Measurements from ENCODE around the gene APOL4.

The APOL4 gene

DNA sequence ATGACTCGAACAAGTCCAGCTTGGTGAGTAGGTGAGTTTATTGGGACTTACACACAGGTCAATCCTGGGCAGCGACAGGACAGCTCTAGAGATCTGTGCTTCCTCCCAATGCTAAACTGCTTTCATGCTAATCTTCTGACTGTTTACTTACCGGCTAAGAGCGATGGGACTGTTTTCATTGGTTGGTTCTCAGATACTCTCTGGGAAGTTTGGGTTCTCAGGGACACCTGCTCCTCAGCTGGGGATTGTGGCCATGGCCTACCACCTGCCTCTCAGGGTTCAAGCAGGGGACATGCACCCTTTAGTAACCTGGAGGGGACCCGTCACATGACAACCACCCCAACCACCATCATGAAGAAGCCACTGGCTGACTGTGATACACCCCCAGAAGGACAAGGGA is 24.6 kb upstream of the APOL4 start:
- no peak overlapping the region for H3K4me3 ChIP-seq
- peaks cover 0 to 2% (median 0%) of the 10 kb centered on the region in 11 experiments; a peak in 1 of 22 replicates for H4K20me1 ChIP-seq
- H3K9ac ChIP-seq: no peak overlapping the region
- no peak for TF ChIP-seq Cebpa-rat (IDR thresholded peaks at IDR 0.05)
- H3K36me3 ChIP-seq: peaks cover 24 to 53% (median 38%) of the 10 kb centered on the region in 11 experiments; a peak in 21 of 22 replicates
- H3K27ac ChIP-seq: no peak overlapping the region
- H3K9me3 ChIP-seq (replicated peaks in 1 of 11): no peaks in the 10 kb centered on the region
- H3K4me1 ChIP-seq: peaks cover 0 to 10% (median 4%) of the 10 kb centered on the region in 10 experiments; a peak in 6 of 20 replicates
- H3K4me2 ChIP-seq: no peak overlapping the region
- H3K27me3 ChIP-seq: no peaks in the 10 kb centered on the region

DNA sequence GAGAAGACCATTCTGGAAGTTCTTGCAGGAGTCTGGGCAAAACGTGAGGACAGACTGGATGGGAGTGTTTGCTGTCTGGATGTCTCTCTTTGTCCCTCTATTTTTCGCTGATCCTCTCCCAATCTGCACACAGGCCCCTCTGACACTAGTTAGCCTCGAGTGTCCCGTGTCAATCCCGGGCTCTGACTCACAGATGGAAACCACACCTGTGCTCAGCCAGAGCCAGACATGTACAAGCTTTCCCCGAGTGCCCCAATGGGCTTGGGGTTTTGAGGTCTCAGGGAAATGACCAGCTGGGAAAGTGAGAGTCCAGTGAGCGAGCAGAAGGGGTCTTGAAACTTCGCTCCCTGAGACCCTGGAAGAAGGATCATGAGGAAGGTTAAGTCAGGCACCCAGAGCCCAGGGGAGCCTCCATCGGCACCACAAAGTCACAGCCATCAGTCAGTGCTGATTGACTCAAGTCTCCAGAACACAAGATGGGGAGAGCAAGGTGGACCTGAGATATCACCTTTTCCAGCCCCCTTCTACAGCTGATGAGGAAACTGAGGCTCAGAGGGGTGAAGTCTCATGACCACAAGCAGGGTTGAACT is 23.8 kb upstream of the APOL4 start:
- H3K4me2 ChIP-seq: no peak overlapping the region
- peaks cover 16 to 45% (median 30%) of the 10 kb centered on the region in 11 experiments; a peak in 21 of 22 replicates for H3K36me3 ChIP-seq
- H3K9ac ChIP-seq: no peak overlapping the region
- TF ChIP-seq Cebpa-rat (IDR thresholded peaks at IDR 0.05): no peak
- H3K4me1 ChIP-seq: peaks cover 0 to 15% (median 6%) of the 10 kb centered on the region in 10 experiments; a peak in 11 of 20 replicates
- H4K20me1 ChIP-seq: no peaks in the 10 kb centered on the region
- no peaks in the 10 kb centered on the region for H3K27me3 ChIP-seq
- no peak overlapping the region for H3K27ac ChIP-seq
- no peak overlapping the region for H3K4me3 ChIP-seq
- H3K9me3 ChIP-seq (replicated peaks in 1 of 11): no peaks in the 10 kb centered on the region

DNA sequence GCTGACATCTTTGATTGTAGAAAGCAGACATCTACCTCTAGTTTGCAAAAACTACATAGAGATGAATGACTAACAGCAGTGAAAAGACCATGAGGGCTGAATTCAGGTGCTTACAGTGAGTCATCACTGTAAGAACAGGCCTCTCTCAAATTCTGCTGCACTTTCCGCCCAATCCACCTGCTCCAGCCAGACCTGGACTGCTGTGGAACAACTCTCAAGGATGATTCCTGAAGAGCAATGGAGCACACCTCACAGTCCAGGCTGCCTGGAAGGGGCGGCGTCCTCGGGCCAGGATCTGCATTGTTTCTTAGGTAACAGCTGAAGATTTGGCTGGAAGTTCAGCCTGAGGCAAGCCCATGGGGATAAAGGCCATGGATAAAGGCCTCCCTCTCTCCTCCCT is 22.6 kb upstream of the APOL4 start:
- TF ChIP-seq Cebpa-rat (IDR thresholded peaks at IDR 0.05): no peak
- H3K4me1 ChIP-seq: peaks cover 0 to 21% (median 9%) of the 10 kb centered on the region in 10 experiments; a peak in 11 of 20 replicates
- no peak overlapping the region for H3K4me3 ChIP-seq
- H3K27me3 ChIP-seq: no peaks in the 10 kb centered on the region
- no peaks in the 10 kb centered on the region for H3K9me3 ChIP-seq (replicated peaks in 1 of 11)
- H3K36me3 ChIP-seq: peaks cover 11 to 33% (median 22%) of the 10 kb centered on the region in 11 experiments; a peak in 21 of 22 replicates
- H3K4me2 ChIP-seq: no peak overlapping the region
- no peak overlapping the region for H3K27ac ChIP-seq
- no peaks in the 10 kb centered on the region for H4K20me1 ChIP-seq
- H3K9ac ChIP-seq: no peak overlapping the region

DNA sequence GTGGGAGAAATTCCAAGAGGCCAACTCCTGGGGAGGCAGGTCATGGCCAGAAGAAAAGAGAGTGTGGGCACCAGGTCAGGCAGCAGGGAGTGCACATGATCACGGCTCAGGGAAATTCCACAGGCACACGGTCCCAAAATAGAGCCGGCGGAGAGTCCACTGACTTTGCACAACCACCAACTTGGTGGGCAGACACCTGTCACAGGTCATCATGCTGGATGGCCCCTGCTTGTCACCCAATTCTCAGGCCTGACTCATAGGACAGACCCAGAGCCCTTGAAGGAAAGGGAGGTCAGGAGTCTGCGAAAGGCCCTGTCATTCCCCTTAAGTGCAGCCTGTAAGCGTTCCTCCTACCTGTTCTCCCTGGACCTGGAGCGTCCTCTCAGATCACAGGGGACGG is 21.9 kb upstream of the APOL4 start:
- Histone ChIP-seq H4K20me1 (no peaks in the 10 kb centered on the region), H3K9me3 (replicated peaks in 1 of 11) (no peaks in the 10 kb centered on the region), H3K27ac (no peak overlapping the region), H3K27me3 (no peaks in the 10 kb centered on the region), H3K4me1 (peaks cover 0 to 27% (median 9%) of the 10 kb centered on the region in 10 experiments; a peak in 11 of 20 replicates), H3K4me2 (no peak overlapping the region), H3K4me3 (no peak overlapping the region), H3K9ac (no peak overlapping the region), H3K36me3 (peaks cover 11 to 26% (median 15%) of the 10 kb centered on the region in 11 experiments; a peak in 21 of 22 replicates)
- TF ChIP-seq Cebpa-rat (IDR thresholded peaks at IDR 0.05): no peak

DNA sequence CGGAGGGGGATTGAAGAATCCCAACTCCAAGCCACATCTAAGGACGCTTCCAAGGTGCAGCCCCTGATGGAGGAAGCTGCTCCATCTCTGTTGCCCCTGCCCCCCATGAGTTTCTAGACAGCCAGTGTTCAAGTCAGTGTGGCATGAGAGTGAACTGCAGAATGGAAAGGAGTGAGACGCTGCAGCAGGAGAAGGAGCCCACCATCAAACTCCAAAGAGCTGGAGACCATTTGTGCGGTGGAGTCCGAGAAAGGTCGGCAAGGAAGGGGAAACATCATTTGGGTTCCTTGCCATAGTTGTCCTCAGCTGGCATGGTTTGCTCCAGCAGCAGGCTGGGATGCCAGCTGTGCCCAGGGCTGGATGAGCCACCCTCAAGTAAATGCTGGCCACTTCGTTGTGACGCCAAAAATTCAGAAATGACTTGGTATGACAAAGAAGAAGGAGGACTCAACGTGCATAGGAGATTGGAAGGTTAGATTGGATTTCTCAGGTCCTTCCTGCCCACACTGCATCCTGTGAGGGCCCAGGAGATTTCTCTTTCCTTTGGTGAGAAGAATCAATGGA is 21.4 kb upstream of the APOL4 start:
- no peak overlapping the region for H3K9ac ChIP-seq
- H3K27me3 ChIP-seq: no peaks in the 10 kb centered on the region
- no peak for TF ChIP-seq Cebpa-rat (IDR thresholded peaks at IDR 0.05)
- no peak overlapping the region for H3K27ac ChIP-seq
- no peaks in the 10 kb centered on the region for H4K20me1 ChIP-seq
- peaks cover 0 to 30% (median 9%) of the 10 kb centered on the region in 10 experiments; a peak in 11 of 20 replicates for H3K4me1 ChIP-seq
- H3K4me2 ChIP-seq: no peak overlapping the region
- peaks cover 8 to 21% (median 10%) of the 10 kb centered on the region in 11 experiments; a peak in 20 of 22 replicates for H3K36me3 ChIP-seq
- H3K4me3 ChIP-seq: no peak overlapping the region
- no peaks in the 10 kb centered on the region for H3K9me3 ChIP-seq (replicated peaks in 1 of 11)

DNA sequence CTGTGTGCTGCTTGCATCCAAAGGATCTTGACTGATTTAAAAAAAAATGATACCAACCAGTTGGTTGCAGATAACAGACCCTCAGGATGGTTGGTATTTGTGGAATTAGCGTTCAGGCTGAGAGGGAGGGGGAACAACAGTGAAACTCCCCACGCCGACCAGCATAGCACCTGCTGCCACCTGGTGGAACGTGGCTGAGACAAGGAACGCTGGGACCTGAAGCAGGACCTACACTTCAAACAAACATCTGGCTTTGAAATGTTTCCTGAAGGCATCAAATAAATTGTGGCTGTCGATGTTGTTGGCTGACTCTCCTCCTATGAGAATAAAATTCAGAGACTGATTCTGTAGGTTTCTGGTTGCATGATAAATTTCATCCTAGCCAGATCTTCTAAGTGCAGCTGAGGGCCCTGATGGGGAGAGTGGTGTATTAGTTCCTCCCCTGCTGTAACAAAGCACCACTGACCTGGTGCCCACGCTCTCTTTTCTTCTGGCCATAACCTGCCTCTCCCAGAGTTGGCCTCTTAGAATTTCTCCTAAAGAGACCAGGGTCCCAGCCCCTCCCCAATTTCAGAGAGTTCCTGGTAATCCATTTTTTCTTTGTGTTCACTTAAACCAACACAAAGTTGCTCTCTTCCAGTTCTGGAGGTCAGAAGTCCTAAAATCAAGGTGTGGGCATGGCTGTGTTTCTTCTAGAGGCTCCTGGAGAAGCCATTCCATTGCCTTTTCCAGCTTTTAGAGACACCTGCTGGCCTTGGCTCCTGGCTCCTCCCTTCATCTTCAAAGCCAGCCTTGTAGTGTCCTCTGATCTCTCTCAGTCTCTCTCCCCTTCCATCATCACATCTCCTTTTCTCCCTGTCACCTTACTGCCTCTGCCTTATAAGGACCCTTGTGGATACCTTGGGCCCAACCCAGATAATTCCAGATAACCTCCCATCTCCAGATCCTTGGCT is 20.5 kb upstream of the APOL4 start:
- Histone ChIP-seq H3K9ac (no peak overlapping the region), H3K9me3 (replicated peaks in 1 of 11) (no peaks in the 10 kb centered on the region), H4K20me1 (no peaks in the 10 kb centered on the region), H3K4me1 (peaks cover 0 to 30% (median 9%) of the 10 kb centered on the region in 10 experiments; a peak in 11 of 20 replicates), H3K36me3 (peaks cover 0 to 12% (median 4%) of the 10 kb centered on the region in 11 experiments; a peak in 10 of 22 replicates), H3K27ac (no peak overlapping the region), H3K27me3 (no peaks in the 10 kb centered on the region), H3K4me3 (no peak overlapping the region), H3K4me2 (peak overlapping the region in 3 of 11 experiments; percentile 1 to 21 (median 14); a peak in 2 of 22 replicates)
- TF ChIP-seq Cebpa-rat (IDR thresholded peaks at IDR 0.05): no peak

DNA sequence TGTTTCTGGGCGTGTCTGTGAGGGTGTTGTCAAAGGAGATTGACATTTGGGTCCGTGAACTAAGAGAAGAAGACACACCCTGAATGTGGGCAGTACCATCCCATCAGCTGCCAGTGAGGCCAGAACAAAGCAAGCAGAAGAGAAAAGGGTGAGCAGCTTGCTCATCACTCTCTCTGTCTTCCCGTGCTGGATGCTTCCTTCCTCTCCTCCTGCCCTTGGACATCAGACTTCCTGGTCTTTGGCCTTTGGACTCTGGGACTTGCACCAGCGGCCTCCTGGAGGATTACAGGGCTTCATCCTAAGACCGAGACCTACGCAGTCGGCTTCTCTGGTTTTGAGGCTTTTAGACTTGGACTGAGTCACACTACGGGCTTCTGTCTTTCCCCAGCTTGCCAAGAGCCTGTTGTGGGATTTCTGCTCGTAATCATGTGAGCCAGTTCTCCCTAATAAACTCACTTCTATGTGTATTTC is 18.9 kb upstream of the APOL4 start:
- no peak overlapping the region for H3K4me3 ChIP-seq
- H3K4me2 ChIP-seq: peak overlapping the region in 3 of 11 experiments; percentile 19 to 68 (median 47); a peak in 6 of 22 replicates
- H3K27me3 ChIP-seq: no peaks in the 10 kb centered on the region
- no peaks in the 10 kb centered on the region for H3K36me3 ChIP-seq
- H3K27ac ChIP-seq: peak overlapping the region in 1 of 11 experiments; percentile 30; a peak in 1 of 22 replicates
- peak overlapping the region in 1 of 11 experiments; percentile 26; a peak in 1 of 22 replicates for H3K9ac ChIP-seq
- peaks cover 0 to 30% (median 9%) of the 10 kb centered on the region in 10 experiments; a peak in 11 of 20 replicates for H3K4me1 ChIP-seq
- H3K9me3 ChIP-seq (replicated peaks in 1 of 11): no peaks in the 10 kb centered on the region
- no peak for TF ChIP-seq Cebpa-rat (IDR thresholded peaks at IDR 0.05)
- no peaks in the 10 kb centered on the region for H4K20me1 ChIP-seq

DNA sequence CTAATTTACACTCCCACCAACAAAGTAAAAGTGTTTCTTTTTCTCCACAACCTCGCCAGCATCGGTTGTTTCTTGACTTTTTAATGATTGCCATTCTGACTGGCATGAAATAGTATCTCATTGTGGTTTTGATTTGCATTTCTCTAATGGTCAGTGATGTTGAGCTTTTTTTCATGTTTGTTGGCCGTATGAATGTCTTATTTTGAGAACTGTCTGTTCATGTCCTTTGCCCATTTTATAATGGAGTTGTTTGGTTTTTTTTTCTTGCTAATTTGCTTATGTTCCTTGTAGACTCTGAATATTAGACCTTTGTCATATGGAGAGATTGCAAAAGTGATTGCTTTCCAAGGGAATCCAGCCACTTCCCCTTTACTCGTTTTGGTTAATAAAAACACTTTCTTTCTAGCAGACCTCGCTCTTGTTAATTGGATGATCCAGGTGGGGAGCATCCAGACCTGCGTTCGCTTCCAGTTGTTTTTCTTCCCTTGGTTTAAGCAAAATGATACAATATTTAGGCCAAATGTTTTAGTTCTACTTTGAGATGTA is 17.1 kb upstream of the APOL4 start:
- H3K9me3 ChIP-seq (replicated peaks in 1 of 11): no peaks in the 10 kb centered on the region
- H3K9ac ChIP-seq: no peak overlapping the region
- H4K20me1 ChIP-seq: no peaks in the 10 kb centered on the region
- H3K4me3 ChIP-seq: no peak overlapping the region
- H3K27ac ChIP-seq: no peak overlapping the region
- H3K4me1 ChIP-seq: peaks cover 0 to 36% (median 10%) of the 10 kb centered on the region in 10 experiments; a peak in 12 of 20 replicates
- TF ChIP-seq Cebpa-rat (IDR thresholded peaks at IDR 0.05): no peak
- peak overlapping the region in 3 of 11 experiments; percentile 10 to 14 (median 12); a peak in 1 of 22 replicates for H3K4me2 ChIP-seq
- no peaks in the 10 kb centered on the region for H3K27me3 ChIP-seq
- H3K36me3 ChIP-seq: no peaks in the 10 kb centered on the region
